Testis (tissue), 3 donors: ENCODE results near the gene KCNK7. TPM values are rescaled to one million over a fixed set of nuclear protein-coding genes. Genes with fewer than 3 reads are reported as not detected.

Experiments used
- DNase-seq: peaks from one replicate; pipeline ENCODE4 v3.0.0-alpha.2; 2019
- H3K27ac ChIP-seq, 2 donors: fragments of 200-600 bp; sonication (generic); one replicate each; pipeline ENCODE4 v1.5.1; 2019
- H3K27me3 ChIP-seq: fragments of 200-600 bp; sonication (generic); one replicate; pipeline ENCODE4 v1.5.1; 2019
- H3K36me3 ChIP-seq: fragments of 200-600 bp; sonication (generic); one replicate; pipeline ENCODE4 v1.5.1; 2017; ENCODE audit warnings: low read depth; ENCODE audit errors: missing control alignments
- H3K4me1 ChIP-seq: fragments of 200-600 bp; sonication (generic); one replicate; pipeline ENCODE4 v1.5.1; 2019
- H3K4me3 ChIP-seq, 2 donors: fragments of 200-600 bp; sonication (generic); one replicate each; pipeline ENCODE4 v1.5.1; 2017 to 2019
- H3K9me3 ChIP-seq: fragments of 200-600 bp; sonication (generic); one replicate; pipeline ENCODE4 v1.5.1; 2017
- CTCF ChIP-seq, 3 experiments: fragments of 450-650 bp in 2 of 3; fragments of 200-600 bp in 1 of 3; sonication (generic) in 1 of 3; IDR thresholded peaks; one replicate each; pipeline ENCODE4 v1.5.1; 2016 to 2019; ENCODE audit warnings: antibody characterized with exemption in 3 of 3, mild to moderate bottlenecking in 2 of 3, moderate library complexity in 1 of 3
- POLR2A ChIP-seq: fragments of 450-650 bp; IDR thresholded peaks from one replicate; pipeline ENCODE4 v1.6.1; 2017; ENCODE audit warnings: antibody characterized with exemption, mild to moderate bottlenecking, moderate library complexity
- WGBS, 2 donors: methylation state at CpG; one replicate each; pipeline ENCODE4 v1.1.5; 2018; 5-methylcytosine and 5-hydroxymethylcytosine counted together
- intact Hi-C: fragments of 100-400 bp; cut with DNase I; formaldehyde crosslinking; loops from one replicate; pipeline ENCODE4 v1.15.1; 2023; ENCODE audit warnings: low total_unique reads
- polyA plus RNA-seq: library from polyadenylated mRNA; stranded (reverse); fragments of 350-450 nt; fragmentation: Illumina TruSeq; extraction: RNeasy Lipid Tissue Mini Kit (QIAGEN cat#74804); gene quantifications from one replicate; pipeline ENCODE4 v1.2.3, GENCODE V29; 2014; ENCODE audit warnings: low read depth, low replicate concordance; ENCODE audit not compliant: insufficient read depth
- total RNA-seq, 2 donors: library from RNA; depleted of rRNA; stranded (reverse); fragments of >200 nt; gene quantifications; one replicate each; pipeline ENCODE4 v1.2.3, GENCODE V29; 2016

The KCNK7 gene
- total and polyA plus RNA-seq, 3 donors from 2014 or later: 0.26 to 2.5 (median 0.99) TPM

GRCh38 chr11:65585396-65586246, 10.0 kb downstream of the KCNK7 start:
- no peak overlapping the region for H3K27ac ChIP-seq
- H3K36me3 ChIP-seq: no peaks in the 10 kb centered on the region
- H3K27me3 ChIP-seq: no peaks in the 10 kb centered on the region
- peak overlapping the region in 1 of 2 donors; percentile 6 for H3K4me3 ChIP-seq
- no peaks in the 10 kb centered on the region for H3K9me3 ChIP-seq
- intact Hi-C loops: no loop called here
- no peak for TF ChIP-seq CTCF (IDR thresholded peaks at IDR 0.05)
- no peak for TF ChIP-seq POLR2A
- 43 to 68% methylated on average over 44 to 50 of the region's 51 CpGs for WGBS, 2 donors
- peaks cover 14% of the 10 kb centered on the region for H3K4me1 ChIP-seq
- DNase-seq: no peak

GRCh38 chr11:65584723-65585171, 10.9 kb downstream of the KCNK7 start:
- Histone ChIP-seq H3K4me3 (peak overlapping the region; percentile 6 to 10), H3K27me3 (no peaks in the 10 kb centered on the region), H3K36me3 (no peaks in the 10 kb centered on the region), H3K4me1 (peaks cover 14% of the 10 kb centered on the region), H3K9me3 (no peaks in the 10 kb centered on the region), H3K27ac (no peak overlapping the region)
- intact Hi-C loops: no loop called here
- TF ChIP-seq CTCF (IDR thresholded peaks at IDR 0.05): no peak
- no peak for TF ChIP-seq POLR2A
- WGBS, 2 donors: 51 to 65% methylated on average over 12 to 46 of the region's 46 CpGs
- peak; percentile 46 for DNase-seq

- H3K4me3 ChIP-seq: no peak overlapping the region
- TF ChIP-seq POLR2A (no peak), CTCF (IDR thresholded peaks at IDR 0.05) (no peak)
- 83 to 100% methylated on average over 3 to 8 of the region's 8 CpGs for WGBS, 2 donors
- H3K9me3 ChIP-seq: no peaks in the 10 kb centered on the region
- H3K36me3 ChIP-seq: no peaks in the 10 kb centered on the region
- H3K27ac ChIP-seq: no peak overlapping the region
- no peaks in the 10 kb centered on the region for H3K27me3 ChIP-seq
- peaks cover 11% of the 10 kb centered on the region for H3K4me1 ChIP-seq
- intact Hi-C loops: no loop called here
- no peak for DNase-seq
Observed at GRCh38 chr11:65584106-65584505, 11.5 kb downstream of the KCNK7 start.

- Histone ChIP-seq H3K27ac (no peak overlapping the region), H3K27me3 (no peaks in the 10 kb centered on the region), H3K4me1 (peaks cover 11% of the 10 kb centered on the region), H3K36me3 (no peaks in the 10 kb centered on the region), H3K9me3 (no peaks in the 10 kb centered on the region), H3K4me3 (no peak overlapping the region)
- 76 to 84% methylated on average over 5 to 10 of the region's 10 CpGs for WGBS, 2 donors
- no peak for TF ChIP-seq CTCF (IDR thresholded peaks at IDR 0.05)
- no peak for TF ChIP-seq POLR2A
- no peak for DNase-seq
- intact Hi-C loops: no loop called here
Observed at GRCh38 chr11:65583589-65583988, 12.0 kb downstream of the KCNK7 start.
